Tibial nerve (tissue), 3 donors: ENCODE measurements around the gene MTRF1.

Source experiments
- CTCF ChIP-seq, 5 experiments: fragments of 200-600 bp in 3 of 5; fragments of 450-650 bp in 2 of 5; sonication (generic) in 3 of 5; IDR thresholded peaks; one replicate each; pipeline ENCODE4 v1.5.1; 2016 to 2019; ENCODE audit warnings: antibody characterized with exemption in 5 of 5, mild to moderate bottlenecking in 3 of 5, moderate library complexity in 2 of 5
- POLR2A ChIP-seq, 2 donors: fragments of 450-650 bp; IDR thresholded peaks; one replicate each; pipeline ENCODE4 v1.6.1; 2017; ENCODE audit warnings: antibody characterized with exemption in 2 of 2, mild to moderate bottlenecking in 2 of 2, moderate library complexity in 2 of 2

GRCh38 chr13:41213919-41214318 lies 49.5 kb downstream of the MTRF1 start:
- TF ChIP-seq CTCF (IDR thresholded peaks at IDR 0.05), result no peak
- TF ChIP-seq POLR2A (IDR thresholded peaks at IDR 0.05), result no peak
